ENCODE results near the gene QPCT.
"Not testable (repeated sequence)": the region's sequence is repeated elsewhere in the genome, so short reads cannot be mapped to it uniquely, and the experiment has no call there.

The QPCT gene

DNA sequence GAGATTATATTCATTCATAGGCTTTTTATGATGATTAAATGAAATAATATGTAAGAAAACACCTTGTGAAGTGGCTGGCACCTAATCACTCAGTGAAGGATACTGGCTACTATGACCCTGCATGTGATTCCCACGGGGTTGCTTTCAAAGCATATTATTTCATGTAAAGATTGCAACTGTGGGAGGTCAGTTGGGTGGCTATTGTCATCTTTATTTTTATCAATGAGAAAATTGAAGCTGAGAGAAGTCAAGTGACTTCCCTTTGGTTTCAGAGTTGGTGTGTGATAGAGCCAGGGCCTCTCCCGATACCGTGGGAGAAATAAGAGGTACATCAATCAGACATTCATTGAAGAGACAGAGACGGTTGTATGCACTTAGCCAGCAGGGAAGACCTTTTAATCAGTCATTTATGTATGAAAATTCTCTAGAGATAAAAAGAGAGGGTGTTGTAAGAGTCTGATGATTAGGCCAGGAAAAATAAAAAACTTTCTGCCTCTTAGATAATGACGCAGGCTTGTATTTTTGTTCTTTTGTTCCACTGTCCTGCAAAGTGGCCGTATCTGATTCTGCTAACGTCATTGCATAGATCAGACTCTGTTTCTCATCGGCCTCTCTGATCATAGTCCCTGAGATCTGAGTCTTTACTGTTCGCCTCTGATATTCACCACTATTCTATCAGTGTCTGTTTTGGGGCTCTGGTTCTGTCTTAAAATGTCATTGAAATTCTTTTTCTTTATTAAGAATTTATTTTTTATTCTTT lies 50.5 kb downstream of the QPCT start:
- DNase-seq, result no peak

DNA sequence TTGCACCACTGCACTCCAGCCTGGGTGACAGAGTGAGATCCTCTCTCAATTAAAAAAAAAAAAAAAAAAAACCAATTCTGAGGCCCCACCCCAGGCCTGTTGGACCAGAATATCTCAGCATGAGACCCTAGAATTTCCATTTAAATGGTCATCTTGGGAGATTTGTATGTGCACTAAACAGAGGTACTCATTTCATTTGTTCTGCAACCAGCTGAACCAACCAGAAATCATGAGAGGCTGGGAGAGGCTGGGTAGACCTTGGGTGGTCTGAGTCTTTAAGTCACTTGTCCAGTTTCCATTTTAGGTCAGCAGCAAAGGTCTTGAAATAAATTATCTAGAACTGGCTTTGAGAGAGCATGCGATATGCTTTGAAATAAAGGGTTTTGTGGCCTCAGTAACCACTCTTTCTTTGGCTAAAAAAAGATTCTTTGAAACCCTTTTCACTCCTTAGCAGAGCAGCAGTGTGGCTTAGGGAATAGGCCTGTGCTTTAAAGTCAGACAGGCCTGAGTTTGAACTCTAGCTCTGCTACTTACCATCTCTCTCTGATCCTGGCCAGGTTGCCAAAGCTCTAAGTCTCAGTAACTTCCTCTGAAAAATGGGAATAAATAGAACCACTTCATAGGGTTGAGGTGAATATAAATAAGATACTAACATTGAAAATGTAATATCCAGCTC lies 52.6 kb downstream of the QPCT start:
- no peak for DNase-seq

DNA sequence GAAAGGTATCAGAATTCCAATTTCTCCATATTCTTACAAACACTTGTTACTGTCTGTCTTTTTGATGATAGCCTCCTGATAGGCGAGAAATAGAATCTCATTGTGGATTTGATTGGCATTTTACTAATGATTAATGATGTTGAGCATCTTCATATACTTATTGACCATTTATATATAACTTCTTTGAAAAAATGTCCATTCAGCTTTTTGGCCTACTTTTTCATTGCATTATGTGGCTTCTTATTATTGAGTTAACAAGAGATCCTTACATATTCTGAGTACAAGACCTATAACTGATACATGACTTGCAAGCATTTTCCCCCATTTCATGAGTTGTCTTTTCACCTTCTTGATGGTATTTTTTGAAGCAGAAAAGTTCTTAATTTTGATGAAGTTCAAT lies 54.6 kb downstream of the QPCT start:
- no peak for DNase-seq

DNA sequence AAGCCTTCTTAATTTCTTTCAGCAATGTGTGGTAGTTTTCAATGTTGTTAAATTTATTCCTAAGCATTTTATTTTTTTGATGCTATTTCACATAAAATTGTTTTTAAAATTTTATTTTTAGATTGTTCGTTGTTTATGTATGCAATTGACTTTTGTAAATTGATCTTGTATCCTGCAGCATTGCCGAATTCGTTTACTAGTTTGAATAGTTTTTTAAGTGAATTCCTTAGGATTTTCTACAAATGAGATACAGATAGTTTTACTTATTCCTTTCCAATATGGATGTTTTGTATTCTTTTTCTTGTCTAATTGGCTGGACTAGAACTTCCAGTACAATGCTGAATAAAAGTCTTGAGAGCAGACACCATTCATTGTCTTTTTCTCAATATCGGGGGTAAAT lies 55.6 kb downstream of the QPCT start:
- no peak for DNase-seq

DNA sequence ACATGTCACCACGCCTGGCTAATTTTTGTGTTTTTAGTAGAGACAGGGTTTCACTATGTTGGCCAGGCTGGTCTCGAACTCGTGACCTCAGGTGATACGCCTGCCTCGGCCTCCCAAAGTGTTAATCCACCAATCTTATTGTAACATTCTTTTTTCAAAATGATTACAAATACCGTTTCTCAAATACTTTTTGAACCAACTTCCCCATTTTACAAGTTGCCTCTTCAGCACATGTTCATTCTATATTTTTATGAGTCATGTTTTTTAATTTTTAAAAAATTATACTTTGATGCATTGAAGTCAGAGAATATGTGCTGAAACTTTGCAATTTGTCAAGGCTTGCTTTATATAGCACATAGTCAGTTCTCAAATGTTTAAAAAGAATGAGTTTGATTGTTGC lies 58.2 kb downstream of the QPCT start:
- DNase-seq, result no peak

DNA sequence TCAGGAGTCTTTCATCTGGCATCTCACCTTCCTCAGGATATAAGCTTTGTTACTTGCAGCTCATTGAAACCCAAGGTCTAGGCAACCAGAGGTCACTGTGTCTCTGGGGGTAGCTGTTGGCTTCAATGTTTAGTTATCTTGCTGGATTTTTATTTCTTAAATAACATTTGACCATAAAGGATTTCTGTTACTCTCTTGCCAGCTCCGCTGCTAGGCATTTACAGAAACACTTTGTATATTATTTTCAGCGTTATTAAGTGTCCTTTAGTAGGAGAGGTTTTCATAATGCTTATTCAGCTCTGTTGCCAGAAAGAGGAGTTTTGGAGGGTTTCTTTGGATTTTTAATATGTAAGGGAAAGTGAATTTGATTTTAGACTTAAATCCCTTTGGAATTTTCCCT lies 61.4 kb downstream of the QPCT start:
- DNase-seq, result no peak

DNA sequence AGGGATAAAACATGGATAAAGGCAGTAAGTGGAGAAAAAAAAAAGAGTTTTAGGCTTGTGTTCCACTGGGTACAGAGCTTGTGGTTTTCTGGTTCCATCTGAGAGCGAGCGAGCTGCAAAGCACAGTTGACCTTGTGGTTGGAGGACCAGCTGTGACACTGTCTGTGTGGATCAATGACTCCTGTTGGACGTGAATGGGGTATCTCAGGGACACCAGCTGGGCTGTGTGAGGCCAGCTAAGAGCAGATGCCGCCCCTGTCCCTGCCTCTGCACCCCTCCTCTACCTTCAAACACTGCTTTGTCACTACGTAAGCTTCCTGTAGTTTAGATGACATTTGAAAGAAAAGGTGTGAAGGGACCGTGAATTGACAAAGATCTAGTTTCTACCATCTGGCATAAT lies 67.8 kb downstream of the QPCT start:
- no peak for DNase-seq

DNA sequence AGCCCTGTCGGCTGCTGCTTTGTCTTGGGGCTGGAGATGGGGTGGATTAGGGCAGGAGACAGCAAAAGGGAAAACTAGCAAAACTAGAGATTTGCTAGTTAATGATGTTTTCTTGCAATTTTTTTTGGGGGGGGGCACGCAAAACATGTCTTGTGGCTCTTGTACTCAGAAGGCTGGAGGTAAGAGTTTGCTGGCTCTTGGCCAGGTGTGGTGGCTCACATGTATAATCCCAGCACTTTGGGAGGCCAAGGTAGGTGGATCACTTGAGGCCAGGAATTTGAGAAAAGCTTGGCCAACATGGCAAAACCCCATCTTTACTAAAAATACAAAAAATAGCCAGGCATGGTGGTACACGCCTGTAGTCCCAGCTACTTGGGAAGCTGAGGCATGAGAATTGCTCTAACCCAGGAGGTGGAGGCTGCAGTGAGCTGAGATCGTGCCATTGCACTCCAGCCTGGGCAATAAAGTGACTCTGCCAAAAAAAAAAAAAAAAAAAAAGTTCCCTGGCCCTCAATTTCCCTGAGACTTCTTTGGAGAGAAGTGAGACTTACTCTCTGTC lies 69.6 kb downstream of the QPCT start:
- not testable (repeated sequence) for DNase-seq

DNA sequence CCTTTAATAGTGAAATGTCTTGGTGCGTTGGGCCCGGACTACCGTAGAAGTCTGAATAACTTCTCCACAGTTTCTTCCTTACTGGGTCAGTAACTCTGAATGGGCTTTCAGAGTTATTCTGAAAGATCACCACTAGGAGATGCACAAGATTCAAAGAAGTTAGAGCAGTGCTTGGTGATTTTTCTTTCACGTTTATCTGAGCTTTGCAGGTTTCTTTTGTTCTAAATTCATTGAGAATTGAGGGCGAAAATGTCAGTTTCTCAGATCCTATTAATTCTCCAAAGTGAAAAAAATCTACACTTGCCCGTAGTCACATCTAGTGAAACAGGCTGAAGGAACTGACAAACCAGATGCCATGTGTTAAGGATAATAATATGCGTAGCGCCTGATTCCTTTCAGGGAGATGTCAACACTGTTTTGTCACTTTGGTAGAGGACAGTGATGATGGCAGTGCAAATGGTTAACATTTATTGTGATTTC lies 70.1 kb downstream of the QPCT start:
- DNase-seq, result no peak

DNA sequence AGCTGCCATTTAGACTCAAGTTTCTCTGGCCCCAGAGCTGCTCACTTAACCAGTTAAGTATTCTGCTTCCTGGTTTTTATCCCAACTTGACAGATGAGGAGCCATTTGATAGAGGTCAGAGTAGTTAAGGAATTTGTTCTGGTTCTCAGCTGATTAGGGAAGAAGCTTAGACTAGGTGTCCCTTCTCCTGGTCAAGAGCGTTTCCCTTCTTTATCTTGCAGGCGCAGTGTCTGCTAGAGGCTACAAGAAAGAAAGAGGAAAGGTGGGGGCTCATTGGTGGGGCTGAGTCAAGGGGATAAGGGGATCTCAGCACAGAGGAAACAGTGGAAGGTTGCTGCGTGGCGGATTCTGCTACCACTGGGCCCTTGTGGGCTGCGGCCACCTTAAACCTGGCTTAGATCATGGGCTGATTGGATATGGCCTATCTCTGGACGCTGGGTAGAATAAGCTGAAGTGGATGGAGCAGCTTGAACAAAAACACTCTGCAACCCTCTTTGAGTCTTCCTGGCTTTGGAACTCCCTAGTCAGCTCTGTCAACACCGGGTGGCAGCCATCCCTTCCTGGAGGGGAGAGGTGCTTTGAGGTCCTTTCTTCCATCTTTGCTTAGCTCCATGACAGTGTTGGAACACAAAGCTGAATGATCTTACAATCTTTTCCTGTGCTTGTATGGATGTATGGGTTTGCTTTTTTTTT lies 70.8 kb downstream of the QPCT start:
- no peak for DNase-seq

DNA sequence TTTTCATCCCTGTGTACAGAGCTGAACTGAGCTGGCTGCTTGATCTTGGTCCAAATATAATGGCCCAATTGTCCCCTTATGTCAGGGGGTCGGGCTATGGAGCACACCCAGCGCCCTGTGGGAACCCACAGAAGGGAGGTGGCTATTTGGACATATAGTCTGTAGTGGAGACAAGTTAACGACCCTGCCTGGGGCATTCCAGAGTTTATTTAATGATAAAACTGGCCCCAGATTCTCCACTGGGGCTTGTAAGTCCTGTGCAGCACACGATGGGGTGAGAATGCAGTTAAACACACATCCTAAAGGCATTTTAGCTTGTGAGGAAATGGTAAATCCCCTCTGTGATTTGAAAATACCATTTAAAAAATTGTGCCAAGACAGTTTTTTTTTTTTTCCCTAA lies 72.9 kb downstream of the QPCT start:
- DNase-seq, result no peak

DNA sequence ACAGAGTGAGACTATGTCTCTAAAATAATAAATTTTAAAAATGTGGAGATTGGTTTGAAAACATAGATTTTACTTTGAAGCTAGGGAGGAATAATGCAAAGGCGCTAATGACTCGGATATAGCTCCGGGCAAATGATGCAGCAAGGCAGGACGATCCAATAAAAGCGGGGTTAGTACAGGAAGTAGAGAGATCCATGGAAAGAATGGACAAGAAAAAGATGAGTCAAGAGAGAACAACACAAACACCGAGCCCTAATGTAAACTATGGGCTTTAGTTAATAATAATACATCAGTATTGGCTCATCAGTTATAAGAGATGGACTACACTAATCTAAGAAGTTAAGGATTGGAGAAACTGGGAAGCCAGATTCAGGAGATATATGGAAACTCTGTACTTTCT lies 74.5 kb downstream of the QPCT start:
- DNase-seq, result no peak

DNA sequence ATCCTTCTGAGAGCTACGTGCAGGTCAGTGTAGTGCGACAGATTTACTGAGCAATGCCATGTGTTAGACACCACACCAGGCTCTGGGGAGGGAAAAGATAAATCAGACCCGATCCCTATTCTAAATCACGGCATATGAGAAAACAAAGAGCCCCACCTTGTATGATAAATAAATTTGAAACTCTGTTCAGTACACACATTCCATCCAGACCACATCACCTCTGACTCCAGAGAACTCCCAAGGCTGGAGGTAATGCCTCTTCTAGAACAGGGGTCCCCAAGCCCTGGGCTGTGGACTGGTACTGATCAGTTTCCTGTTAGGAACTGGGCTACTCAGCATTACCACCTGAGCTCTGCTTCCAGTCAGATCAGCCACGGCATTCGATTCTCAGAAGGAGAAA lies 77.3 kb downstream of the QPCT start:
- no peak for DNase-seq

DNA sequence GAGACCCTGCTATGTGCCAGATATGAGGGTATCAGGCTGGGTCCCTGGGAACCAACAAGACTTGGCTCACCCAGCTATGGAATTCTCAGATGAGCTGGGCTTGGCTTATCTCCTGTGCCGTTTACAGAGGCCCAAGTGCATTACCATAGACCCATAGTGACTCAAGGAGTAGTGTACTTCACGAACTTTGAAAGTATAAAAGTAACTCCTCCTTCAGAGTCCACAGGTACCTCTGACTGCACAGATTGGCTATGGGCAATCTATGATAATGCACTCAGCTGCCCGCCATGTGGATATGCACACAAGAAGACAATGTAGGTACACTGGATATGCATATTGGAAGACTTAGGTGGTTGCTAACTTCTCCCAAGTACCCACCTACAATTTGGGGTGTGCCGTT lies 78.4 kb downstream of the QPCT start:
- no peak for DNase-seq
